ENCODE data around the gene MMD2. TPM values are rescaled to one million over a fixed set of nuclear protein-coding genes. Genes with fewer than 3 reads are reported as not detected.
"Not testable (repeated sequence)": the region's sequence is repeated elsewhere in the genome, so short reads cannot be mapped to it uniquely, and the experiment has no call there.

Gene MMD2
- polyA plus RNA-seq, 1 donor from 2014 or later, result 0.40 TPM

GRCh38 chr7:4893929-4894475 lies 65.0 kb downstream of the MMD2 start:
- Histone ChIP-seq H3K4me2 (ENCODE audit: low read length) (no peak overlapping the region), H4K20me1 (ENCODE audit: insufficient read depth) (no peaks in the 10 kb centered on the region), H2AFZ (ENCODE audit: low read depth, low read length) (no peak overlapping the region), H3K9me2 (ENCODE audit: insufficient read depth, low read length) (no peaks in the 10 kb centered on the region), H3K27me3 (ENCODE audit: insufficient read depth, low read depth, low read length) (no peaks in the 10 kb centered on the region), H3K27ac (ENCODE audit: low read length) (no peak overlapping the region), H3K4me3 (ENCODE audit: low read length) (no peak overlapping the region), H3K9me3 (ENCODE audit: low read length) (no peaks in the 10 kb centered on the region), H3K9ac (ENCODE audit: low read length) (no peak overlapping the region), H3F3A (ENCODE audit: insufficient read depth, low read length, poor library complexity, severe bottlenecking) (no peaks in the 10 kb centered on the region), H3K79me2 (replicated peaks; ENCODE audit: insufficient read depth, low read length) (no peaks in the 10 kb centered on the region), H3K36me3 (ENCODE audit: insufficient read depth, low read length) (no peaks in the 10 kb centered on the region)
- no peak for TF ChIP-seq SMC3 (conservative IDR thresholded peaks at IDR 0.05; ENCODE audit: poor library complexity)
- TF ChIP-seq, protein P1, sequence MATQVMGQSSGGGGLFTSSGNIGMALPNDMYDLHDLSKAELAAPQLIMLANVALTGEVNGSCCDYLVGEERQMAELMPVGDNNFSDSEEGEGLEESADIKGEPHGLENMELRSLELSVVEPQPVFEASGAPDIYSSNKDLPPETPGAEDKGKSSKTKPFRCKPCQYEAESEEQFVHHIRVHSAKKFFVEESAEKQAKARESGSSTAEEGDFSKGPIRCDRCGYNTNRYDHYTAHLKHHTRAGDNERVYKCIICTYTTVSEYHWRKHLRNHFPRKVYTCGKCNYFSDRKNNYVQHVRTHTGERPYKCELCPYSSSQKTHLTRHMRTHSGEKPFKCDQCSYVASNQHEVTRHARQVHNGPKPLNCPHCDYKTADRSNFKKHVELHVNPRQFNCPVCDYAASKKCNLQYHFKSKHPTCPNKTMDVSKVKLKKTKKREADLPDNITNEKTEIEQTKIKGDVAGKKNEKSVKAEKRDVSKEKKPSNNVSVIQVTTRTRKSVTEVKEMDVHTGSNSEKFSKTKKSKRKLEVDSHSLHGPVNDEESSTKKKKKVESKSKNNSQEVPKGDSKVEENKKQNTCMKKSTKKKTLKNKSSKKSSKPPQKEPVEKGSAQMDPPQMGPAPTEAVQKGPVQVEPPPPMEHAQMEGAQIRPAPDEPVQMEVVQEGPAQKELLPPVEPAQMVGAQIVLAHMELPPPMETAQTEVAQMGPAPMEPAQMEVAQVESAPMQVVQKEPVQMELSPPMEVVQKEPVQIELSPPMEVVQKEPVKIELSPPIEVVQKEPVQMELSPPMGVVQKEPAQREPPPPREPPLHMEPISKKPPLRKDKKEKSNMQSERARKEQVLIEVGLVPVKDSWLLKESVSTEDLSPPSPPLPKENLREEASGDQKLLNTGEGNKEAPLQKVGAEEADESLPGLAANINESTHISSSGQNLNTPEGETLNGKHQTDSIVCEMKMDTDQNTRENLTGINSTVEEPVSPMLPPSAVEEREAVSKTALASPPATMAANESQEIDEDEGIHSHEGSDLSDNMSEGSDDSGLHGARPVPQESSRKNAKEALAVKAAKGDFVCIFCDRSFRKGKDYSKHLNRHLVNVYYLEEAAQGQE (IDR thresholded peaks at IDR 0.05; ENCODE audit: borderline replicate concordance), result no peak
- TF ChIP-seq TAF1 (IDR thresholded peaks at IDR 0.05; ENCODE audit: low read depth), result no peak
- TF ChIP-seq EP300 (conservative IDR thresholded peaks at IDR 0.05; ENCODE audit: poor library complexity, severe bottlenecking), result no peak
- TF ChIP-seq, protein P2, sequence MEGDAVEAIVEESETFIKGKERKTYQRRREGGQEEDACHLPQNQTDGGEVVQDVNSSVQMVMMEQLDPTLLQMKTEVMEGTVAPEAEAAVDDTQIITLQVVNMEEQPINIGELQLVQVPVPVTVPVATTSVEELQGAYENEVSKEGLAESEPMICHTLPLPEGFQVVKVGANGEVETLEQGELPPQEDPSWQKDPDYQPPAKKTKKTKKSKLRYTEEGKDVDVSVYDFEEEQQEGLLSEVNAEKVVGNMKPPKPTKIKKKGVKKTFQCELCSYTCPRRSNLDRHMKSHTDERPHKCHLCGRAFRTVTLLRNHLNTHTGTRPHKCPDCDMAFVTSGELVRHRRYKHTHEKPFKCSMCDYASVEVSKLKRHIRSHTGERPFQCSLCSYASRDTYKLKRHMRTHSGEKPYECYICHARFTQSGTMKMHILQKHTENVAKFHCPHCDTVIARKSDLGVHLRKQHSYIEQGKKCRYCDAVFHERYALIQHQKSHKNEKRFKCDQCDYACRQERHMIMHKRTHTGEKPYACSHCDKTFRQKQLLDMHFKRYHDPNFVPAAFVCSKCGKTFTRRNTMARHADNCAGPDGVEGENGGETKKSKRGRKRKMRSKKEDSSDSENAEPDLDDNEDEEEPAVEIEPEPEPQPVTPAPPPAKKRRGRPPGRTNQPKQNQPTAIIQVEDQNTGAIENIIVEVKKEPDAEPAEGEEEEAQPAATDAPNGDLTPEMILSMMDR (IDR thresholded peaks at IDR 0.05; ENCODE audit: poor library complexity, severe bottlenecking), result no peak
- no peak for TF ChIP-seq EZH2 (IDR thresholded peaks at IDR 0.05; ENCODE audit: borderline replicate concordance, insufficient read depth, low read length, poor library complexity, severe bottlenecking)
- no peak for TF ChIP-seq MXI1 (conservative IDR thresholded peaks at IDR 0.05; ENCODE audit: poor library complexity, severe bottlenecking)
- TF ChIP-seq RAD21 (conservative IDR thresholded peaks at IDR 0.05), result no peak
- no peak for TF ChIP-seq POLR2AphosphoS5 (IDR thresholded peaks at IDR 0.05)

- H3K27ac ChIP-seq (ENCODE audit: low read length); H3K4me2 ChIP-seq (ENCODE audit: low read length); H3K79me2 ChIP-seq (replicated peaks; ENCODE audit: insufficient read depth, low read length); H4K20me1 ChIP-seq (ENCODE audit: insufficient read depth); H3K9me2 ChIP-seq (ENCODE audit: insufficient read depth, low read length); H3F3A ChIP-seq (ENCODE audit: insufficient read depth, low read length, poor library complexity, severe bottlenecking); H3K4me3 ChIP-seq (ENCODE audit: low read length); H3K27me3 ChIP-seq (ENCODE audit: insufficient read depth, low read depth, low read length); H3K36me3 ChIP-seq (ENCODE audit: insufficient read depth, low read length); H3K9ac ChIP-seq (ENCODE audit: low read length); H2AFZ ChIP-seq (ENCODE audit: low read depth, low read length); H3K9me3 ChIP-seq (ENCODE audit: low read length): not testable (repeated sequence)
Measured at GRCh38 chr7:4893188-4893587, 65.8 kb downstream of the MMD2 start.

- not testable (repeated sequence) for H3K4me2 ChIP-seq (ENCODE audit: low read length); H3K9me3 ChIP-seq (ENCODE audit: low read length); H3K36me3 ChIP-seq (ENCODE audit: insufficient read depth, low read length); H4K20me1 ChIP-seq (ENCODE audit: insufficient read depth); H3K4me3 ChIP-seq (ENCODE audit: low read length); H3F3A ChIP-seq (ENCODE audit: insufficient read depth, low read length, poor library complexity, severe bottlenecking); H3K9ac ChIP-seq (ENCODE audit: low read length); H3K9me2 ChIP-seq (ENCODE audit: insufficient read depth, low read length); H3K27ac ChIP-seq (ENCODE audit: low read length); H3K79me2 ChIP-seq (replicated peaks; ENCODE audit: insufficient read depth, low read length); H3K27me3 ChIP-seq (ENCODE audit: insufficient read depth, low read depth, low read length); H2AFZ ChIP-seq (ENCODE audit: low read depth, low read length)
Measured at GRCh38 chr7:4891522-4891921, 67.5 kb downstream of the MMD2 start.

Data from neural cell (in vitro differentiated cells).